Right renal pelvis (tissue), 4 donors: Measurements from ENCODE around the gene PTGER3. TPM values are rescaled to one million over a fixed set of nuclear protein-coding genes. Genes with fewer than 3 reads are reported as not detected.

Experiments
- DNase-seq, 4 donors: peaks; one replicate each; pipeline ENCODE4 v3.0.0-alpha.2; 2013; ENCODE audit warnings: low read depth in 4 of 4, low spot score in 3 of 4, missing footprints in 1 of 4
- polyA plus RNA-seq, 4 donors: library from polyadenylated mRNA; unstranded; fragments of 120-200 nt; gene quantifications; one replicate each; pipeline ENCODE4 v1.2.1, GENCODE V29; 2013; ENCODE audit not compliant: insufficient read length in 4 of 4

Gene PTGER3
- polyA plus RNA-seq = 10 to 100 TPM; 51.5 to 61.9 (median 55.6) TPM

GRCh38 chr1:71047635-71048607 is at the start of gene PTGER3:
TSS of gene PTGER3 (minus strand) at chr1:71047816. CDS start at chr1:71047577, 239 bp downstream.
- peak in 1 of 4 donors; percentile 30 for DNase-seq

GRCh38 chr1:71094913-71095312 is 47.3 kb upstream of the PTGER3 start:
- no peak for DNase-seq

- DNase-seq = no peak
Observed at GRCh38 chr1:71093938-71094337, 46.3 kb upstream of the PTGER3 start.

GRCh38 chr1:71089536-71090270 is 42.1 kb upstream of the PTGER3 start:
- DNase-seq = no peak

GRCh38 chr1:71088645-71089287 is 41.1 kb upstream of the PTGER3 start:
- no peak for DNase-seq

- DNase-seq = no peak
Observed at GRCh38 chr1:71087713-71088112, 40.1 kb upstream of the PTGER3 start.

GRCh38 chr1:71087060-71087459 is 39.4 kb upstream of the PTGER3 start:
- no peak for DNase-seq

- DNase-seq = no peak
Observed at GRCh38 chr1:71086331-71086730, 38.7 kb upstream of the PTGER3 start.

GRCh38 chr1:71083271-71083670 is 35.7 kb upstream of the PTGER3 start:
- DNase-seq = no peak

- no peak for DNase-seq
Observed at GRCh38 chr1:71081697-71082080, 34.1 kb upstream of the PTGER3 start.

- DNase-seq = peak; percentile 91 to 92 (median 91)
Observed at GRCh38 chr1:71080739-71081696, 33.4 kb upstream of the PTGER3 start, which contains the start of gene ZRANB2. TSS of gene ZRANB2 (minus strand) at chr1:71081035. CDS start at chr1:71080995, 40 bp downstream.

- DNase-seq = peak in 2 of 4 donors; percentile 8 to 22
Observed at GRCh38 chr1:71080230-71080738, 32.7 kb upstream of the PTGER3 start.

- DNase-seq = no peak
Observed at GRCh38 chr1:71074681-71075080, 27.1 kb upstream of the PTGER3 start.

- DNase-seq = no peak
Observed at GRCh38 chr1:71072273-71072672, 24.7 kb upstream of the PTGER3 start.

GRCh38 chr1:71071720-71072119 is 24.1 kb upstream of the PTGER3 start:
- DNase-seq = no peak

GRCh38 chr1:71068325-71069240 is 21.0 kb upstream of the PTGER3 start:
- DNase-seq = no peak

- DNase-seq = no peak
Observed at GRCh38 chr1:71054791-71055190, 7.2 kb upstream of the PTGER3 start.

- DNase-seq = no peak
Observed at GRCh38 chr1:71054281-71054731, 6.7 kb upstream of the PTGER3 start.
